Prostate gland (tissue), 2 donors: ENCODE data around the gene CTSO. TPM values are rescaled to one million over a fixed set of nuclear protein-coding genes. Genes with fewer than 3 reads are reported as not detected.

Experiments
- DNase-seq: peaks from one replicate; pipeline ENCODE4 v3.0.0-alpha.2; 2019; ENCODE audit warnings: low spot score
- H3K27ac ChIP-seq, 2 donors: fragments of 200-600 bp; sonication (generic); 2 replicates each; pipeline ENCODE4 v1.5.1; 2017 to 2019
- H3K27me3 ChIP-seq: fragments of 200-600 bp; sonication (generic); replicated peaks from 2 replicates; pipeline ENCODE4 v1.5.1; 2019; ENCODE audit not compliant: insufficient read depth
- H3K36me3 ChIP-seq, 2 donors: fragments of 200-600 bp; sonication (generic); 1 replicate in 1 of 2; 2 replicates in 1 of 2; pipeline versions ENCODE4 v1.5.1 to v1.8.1; 2017 to 2019
- H3K4me1 ChIP-seq: fragments of 200-600 bp; sonication (generic); replicated peaks from 2 replicates; pipeline ENCODE4 v1.5.1; 2019
- H3K4me3 ChIP-seq, 2 donors: fragments of 200-600 bp; sonication (generic); 2 replicates each; pipeline ENCODE4 v1.5.1; 2017 to 2019
- H3K9me3 ChIP-seq: fragments of 200-600 bp; sonication (generic); 2 replicates; pipeline ENCODE4 v1.5.1; 2017
- POLR2A ChIP-seq: fragments of 450-650 bp; IDR thresholded peaks from one replicate; pipeline ENCODE4 v1.6.1; 2016; ENCODE audit warnings: antibody characterized with exemption, mild to moderate bottlenecking
- POLR2AphosphoS5 ChIP-seq: sonication (generic); formaldehyde crosslinking; IDR thresholded peaks from one replicate; pipeline ENCODE4 v1.6.1; 2017; ENCODE audit warnings: antibody characterized with exemption
- WGBS: methylation state at CpG from one replicate; pipeline ENCODE4 v1.1.5; 2018; 5-methylcytosine and 5-hydroxymethylcytosine counted together
- intact Hi-C: fragments of 100-400 bp; cut with DNase I; formaldehyde crosslinking; loops from one replicate; pipeline ENCODE4 v1.14.2; 2022
- total RNA-seq, 2 donors: library from RNA; depleted of rRNA; stranded (reverse); fragments of >200 nt; gene quantifications; one replicate each; pipeline ENCODE4 v1.1.0, GENCODE V29; 2016
- TF ChIP-seq, protein P1 (sequence below), 4 experiments: fragments of 200-600 bp in 2 of 4; fragments of 450-650 bp in 2 of 4; sonication (generic) in 2 of 4; IDR thresholded peaks; 1 replicate in 3 of 4; 2 replicates in 1 of 4; pipeline ENCODE4 v1.5.1; 2016 to 2019; ENCODE audit warnings: antibody characterized with exemption in 4 of 4, mild to moderate bottlenecking in 2 of 4, moderate library complexity in 2 of 4

CTSO gene
- total RNA-seq, 2 donors from 2014 or later, result 24.9 to 37.5 TPM

DNA sequence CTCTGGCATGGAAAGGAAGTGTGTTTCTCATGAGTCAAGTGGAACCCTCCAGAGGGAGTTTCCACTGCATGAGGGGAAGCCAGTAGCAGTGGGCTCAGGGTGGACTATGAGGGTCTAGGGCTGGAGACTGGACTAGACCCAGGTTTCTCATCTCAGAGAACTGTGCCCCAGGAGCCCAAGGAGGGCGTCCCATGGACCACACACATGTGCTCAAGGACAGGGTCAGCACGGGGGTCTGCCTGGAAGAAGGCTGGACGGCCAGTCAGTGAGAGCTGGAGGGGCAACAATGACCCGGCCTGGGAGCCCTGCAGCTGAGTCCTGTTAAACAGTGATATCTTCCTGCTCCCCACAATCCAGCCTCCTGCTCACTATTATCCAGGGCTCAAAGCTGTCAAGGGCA, 5.8 kb upstream of the CTSO start:
- H3K27me3 ChIP-seq, result no peaks in the 10 kb centered on the region
- TF ChIP-seq, protein P1, sequence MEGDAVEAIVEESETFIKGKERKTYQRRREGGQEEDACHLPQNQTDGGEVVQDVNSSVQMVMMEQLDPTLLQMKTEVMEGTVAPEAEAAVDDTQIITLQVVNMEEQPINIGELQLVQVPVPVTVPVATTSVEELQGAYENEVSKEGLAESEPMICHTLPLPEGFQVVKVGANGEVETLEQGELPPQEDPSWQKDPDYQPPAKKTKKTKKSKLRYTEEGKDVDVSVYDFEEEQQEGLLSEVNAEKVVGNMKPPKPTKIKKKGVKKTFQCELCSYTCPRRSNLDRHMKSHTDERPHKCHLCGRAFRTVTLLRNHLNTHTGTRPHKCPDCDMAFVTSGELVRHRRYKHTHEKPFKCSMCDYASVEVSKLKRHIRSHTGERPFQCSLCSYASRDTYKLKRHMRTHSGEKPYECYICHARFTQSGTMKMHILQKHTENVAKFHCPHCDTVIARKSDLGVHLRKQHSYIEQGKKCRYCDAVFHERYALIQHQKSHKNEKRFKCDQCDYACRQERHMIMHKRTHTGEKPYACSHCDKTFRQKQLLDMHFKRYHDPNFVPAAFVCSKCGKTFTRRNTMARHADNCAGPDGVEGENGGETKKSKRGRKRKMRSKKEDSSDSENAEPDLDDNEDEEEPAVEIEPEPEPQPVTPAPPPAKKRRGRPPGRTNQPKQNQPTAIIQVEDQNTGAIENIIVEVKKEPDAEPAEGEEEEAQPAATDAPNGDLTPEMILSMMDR (IDR thresholded peaks at IDR 0.05), result no peak
- no peak for TF ChIP-seq POLR2A
- TF ChIP-seq POLR2AphosphoS5, result no peak
- DNase-seq, result no peak
- no peaks in the 10 kb centered on the region for H3K9me3 ChIP-seq
- no peak overlapping the region for H3K27ac ChIP-seq
- H3K36me3 ChIP-seq, result no peaks in the 10 kb centered on the region
- H3K4me1 ChIP-seq, result no peaks in the 10 kb centered on the region
- intact Hi-C loops, result loop anchor here (10.0 kb wide), 2 partner anchors 265 to 1005 kb away; no protein-coding TSS in a partner anchor
- no peak overlapping the region for H3K4me3 ChIP-seq
- 98% methylated on average over 4 of the region's 4 CpGs for WGBS

- no peak for TF ChIP-seq POLR2A
- no peak for TF ChIP-seq POLR2AphosphoS5
- TF ChIP-seq, protein P1 (IDR thresholded peaks at IDR 0.05), result no peak
- Histone ChIP-seq H3K36me3 (no peaks in the 10 kb centered on the region), H3K4me3 (no peak overlapping the region), H3K27me3 (no peaks in the 10 kb centered on the region), H3K27ac (no peak overlapping the region), H3K4me1 (no peaks in the 10 kb centered on the region), H3K9me3 (no peaks in the 10 kb centered on the region)
- no peak for DNase-seq
- intact Hi-C loops, result loop anchor here (10.0 kb wide), 2 partner anchors 262 to 1008 kb away; no protein-coding TSS in a partner anchor
- 90% methylated on average over 2 of the region's 2 CpGs for WGBS
These were observed 2.8 kb upstream of the CTSO start for GRCh38 chr4:155956461-155956860.

- WGBS, result 50% methylated on average over 4 of the region's 4 CpGs
These were observed 1.3 kb upstream of the CTSO start for GRCh38 chr4:155954939-155955338.

DNA sequence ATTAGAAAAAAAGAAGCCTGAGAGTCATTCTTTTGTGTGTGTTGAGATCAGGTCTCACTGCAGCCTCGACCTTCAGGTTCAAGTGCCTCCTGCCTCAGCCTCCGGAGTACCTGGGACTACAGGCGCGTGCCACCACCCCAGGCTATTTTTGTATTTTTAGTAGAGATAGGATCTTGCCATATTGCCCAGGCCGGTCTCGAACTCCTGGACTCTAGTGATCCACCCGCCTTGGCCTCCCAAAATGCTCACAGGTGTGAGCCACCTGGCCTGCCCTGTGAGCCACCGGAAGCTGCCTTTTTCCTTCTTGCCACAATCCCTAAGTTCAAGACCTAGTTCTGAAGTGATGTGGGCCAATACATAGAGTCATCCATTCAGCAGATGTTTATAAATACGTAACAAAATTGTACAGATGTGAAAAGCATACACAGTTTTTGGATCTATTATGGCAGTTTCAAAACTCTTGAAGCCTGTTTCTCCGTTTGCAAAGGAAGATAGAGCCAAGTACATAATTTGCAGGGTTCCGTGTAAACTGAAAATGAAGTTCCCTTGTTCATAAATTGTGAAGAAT, 536 bp upstream of the CTSO start:
- peak overlapping the region; percentile 99 for H3K27ac ChIP-seq
- H3K27me3 ChIP-seq, result no peaks in the 10 kb centered on the region
- no peak for DNase-seq
- no peaks in the 10 kb centered on the region for H3K36me3 ChIP-seq
- no peaks in the 10 kb centered on the region for H3K4me1 ChIP-seq
- H3K9me3 ChIP-seq, result no peaks in the 10 kb centered on the region
- TF ChIP-seq POLR2A (no peak), POLR2AphosphoS5 (no peak)
- TF ChIP-seq, protein P1 (IDR thresholded peaks at IDR 0.05), result no peak
- H3K4me3 ChIP-seq, result peak overlapping the region; percentile 86 to 92
- 84% methylated on average over 11 of the region's 11 CpGs for WGBS
- intact Hi-C loops, result loop anchor here (2.0 to 10.0 kb wide), 4 partner anchors 259 to 1011 kb away; no protein-coding TSS in a partner anchor

More at GRCh38 chr4:155954939-155955338, 1.3 kb upstream of the CTSO start:
- no peaks in the 10 kb centered on the region for H3K9me3 ChIP-seq
- no peaks in the 10 kb centered on the region for H3K4me1 ChIP-seq
- H3K36me3 ChIP-seq, result no peaks in the 10 kb centered on the region
- DNase-seq, result no peak
- TF ChIP-seq POLR2AphosphoS5 (no peak), POLR2A (no peak)
- TF ChIP-seq, protein P1 (IDR thresholded peaks at IDR 0.05), result no peak
- no peak overlapping the region for H3K4me3 ChIP-seq
- H3K27ac ChIP-seq, result no peak overlapping the region
- H3K27me3 ChIP-seq, result no peaks in the 10 kb centered on the region
- intact Hi-C loops, result loop anchor here (2.0 to 10.0 kb wide), 4 partner anchors 260 to 1010 kb away; no protein-coding TSS in a partner anchor

- peak overlapping the region in 1 of 2 donors; percentile 92 for H3K4me3 ChIP-seq
- no peaks in the 10 kb centered on the region for H3K4me1 ChIP-seq
- H3K36me3 ChIP-seq, result no peaks in the 10 kb centered on the region
- H3K27me3 ChIP-seq, result no peaks in the 10 kb centered on the region
- TF ChIP-seq, protein P1 (IDR thresholded peaks at IDR 0.05), result no peak
- TF ChIP-seq POLR2A (no peak), POLR2AphosphoS5 (no peak)
- H3K9me3 ChIP-seq, result no peaks in the 10 kb centered on the region
- H3K27ac ChIP-seq, result peak overlapping the region; percentile 99
- WGBS, result 20% methylated on average over 6 of the region's 6 CpGs
- intact Hi-C loops, result loop anchor here (2.0 to 10.0 kb wide), 4 partner anchors 142 to 1012 kb away; no protein-coding TSS in a partner anchor
- DNase-seq, result no peak
These were observed 1.2 kb downstream of the CTSO start for GRCh38 chr4:155952501-155952901.
